Vagina (tissue), 2 donors: ENCODE measurements around the gene REXO4.

Experiments used
- POLR2A ChIP-seq, 2 donors: fragments of 450-650 bp; IDR thresholded peaks; one replicate each; pipeline ENCODE4 v1.6.1; 2017; ENCODE audit warnings: antibody characterized with exemption in 2 of 2, mild to moderate bottlenecking in 2 of 2, moderate library complexity in 2 of 2
- POLR2AphosphoS5 ChIP-seq, 2 donors: sonication (generic); formaldehyde crosslinking; IDR thresholded peaks; one replicate each; pipeline ENCODE4 v1.9.0; 2017; ENCODE audit warnings: antibody characterized with exemption in 2 of 2, mild to moderate bottlenecking in 2 of 2, low read depth in 1 of 2; ENCODE audit not compliant: insufficient read depth in 1 of 2
- TF ChIP-seq, protein P1 (sequence below), 3 experiments: fragments of 450-650 bp in 2 of 3; fragments of 200-600 bp in 1 of 3; sonication (generic) in 1 of 3; IDR thresholded peaks; one replicate each; pipeline ENCODE4 v1.5.1; 2017 to 2019; ENCODE audit warnings: antibody characterized with exemption in 3 of 3, mild to moderate bottlenecking in 2 of 3, moderate library complexity in 2 of 3

DNA sequence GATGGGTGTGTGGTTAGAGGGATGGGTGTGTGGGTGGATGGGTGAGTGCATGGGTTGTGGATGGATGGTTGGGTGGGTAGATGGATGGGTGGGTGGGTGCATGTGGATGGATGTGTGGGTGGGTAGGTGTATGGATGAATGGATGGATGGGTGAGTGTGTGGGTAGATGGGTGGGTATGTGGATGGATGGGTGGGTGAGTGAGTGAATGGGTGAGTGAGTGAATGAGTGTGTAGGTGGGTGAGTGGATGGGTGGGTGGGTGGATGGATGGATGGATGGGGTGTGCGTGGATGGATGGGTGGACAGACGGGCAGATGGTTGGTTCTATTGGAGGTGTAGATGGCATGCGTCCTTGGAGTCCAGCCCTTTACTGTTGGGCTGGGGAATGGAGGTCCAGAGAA lies 24.4 kb downstream of the REXO4 start:
- TF ChIP-seq, protein P1, sequence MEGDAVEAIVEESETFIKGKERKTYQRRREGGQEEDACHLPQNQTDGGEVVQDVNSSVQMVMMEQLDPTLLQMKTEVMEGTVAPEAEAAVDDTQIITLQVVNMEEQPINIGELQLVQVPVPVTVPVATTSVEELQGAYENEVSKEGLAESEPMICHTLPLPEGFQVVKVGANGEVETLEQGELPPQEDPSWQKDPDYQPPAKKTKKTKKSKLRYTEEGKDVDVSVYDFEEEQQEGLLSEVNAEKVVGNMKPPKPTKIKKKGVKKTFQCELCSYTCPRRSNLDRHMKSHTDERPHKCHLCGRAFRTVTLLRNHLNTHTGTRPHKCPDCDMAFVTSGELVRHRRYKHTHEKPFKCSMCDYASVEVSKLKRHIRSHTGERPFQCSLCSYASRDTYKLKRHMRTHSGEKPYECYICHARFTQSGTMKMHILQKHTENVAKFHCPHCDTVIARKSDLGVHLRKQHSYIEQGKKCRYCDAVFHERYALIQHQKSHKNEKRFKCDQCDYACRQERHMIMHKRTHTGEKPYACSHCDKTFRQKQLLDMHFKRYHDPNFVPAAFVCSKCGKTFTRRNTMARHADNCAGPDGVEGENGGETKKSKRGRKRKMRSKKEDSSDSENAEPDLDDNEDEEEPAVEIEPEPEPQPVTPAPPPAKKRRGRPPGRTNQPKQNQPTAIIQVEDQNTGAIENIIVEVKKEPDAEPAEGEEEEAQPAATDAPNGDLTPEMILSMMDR (IDR thresholded peaks at IDR 0.05) = no peak
- TF ChIP-seq POLR2A (IDR thresholded peaks at IDR 0.05) (no peak), POLR2AphosphoS5 (IDR thresholded peaks at IDR 0.05; ENCODE audit: insufficient read depth in 1 of 2, low read depth in 1 of 2) (no peak)
